Measurements from ENCODE around the gene HOXB2. TPM values are rescaled to one million over a fixed set of nuclear protein-coding genes. Genes with fewer than 3 reads are reported as not detected.
"Not testable (repeated sequence)": the region's sequence is repeated elsewhere in the genome, so short reads cannot be mapped to it uniquely, and the experiment has no call there.

Gene HOXB2
- polyA plus RNA-seq, 1 donor from 2014 or later: not detected

DNA sequence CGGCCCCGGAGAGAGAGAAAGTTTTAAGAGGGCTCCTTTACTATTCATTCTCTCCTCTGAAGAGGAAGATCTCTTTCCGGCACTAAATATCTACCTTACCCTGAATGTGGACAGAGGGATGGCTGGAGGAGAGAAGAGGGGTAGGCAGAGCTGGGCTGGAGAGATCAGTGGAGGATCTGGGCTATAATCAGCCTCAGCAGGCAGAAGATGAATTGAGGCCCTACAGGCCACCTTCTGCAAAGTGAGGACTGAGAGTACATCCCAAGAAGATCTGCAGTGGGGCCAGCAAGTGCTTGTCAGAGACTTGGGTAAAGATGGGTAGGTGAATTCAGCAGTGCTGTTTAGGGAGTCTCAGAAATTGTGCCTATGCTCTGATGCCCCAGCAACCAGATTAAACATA lies 7.6 kb downstream of the HOXB2 start:
- H3K36me3 ChIP-seq (ENCODE audit: insufficient read depth, low read length): no peaks in the 10 kb centered on the region
- no peak overlapping the region for H2AFZ ChIP-seq (ENCODE audit: low read depth, low read length)
- H3K9ac ChIP-seq (ENCODE audit: low read length): no peak overlapping the region
- no peaks in the 10 kb centered on the region for H3K9me3 ChIP-seq (ENCODE audit: low read length)
- H4K20me1 ChIP-seq (ENCODE audit: insufficient read depth): no peaks in the 10 kb centered on the region
- no peak overlapping the region for H3K4me2 ChIP-seq (ENCODE audit: low read length)
- no peak overlapping the region for H3K4me3 ChIP-seq (ENCODE audit: low read length)
- no peaks in the 10 kb centered on the region for H3K79me2 ChIP-seq (replicated peaks; ENCODE audit: insufficient read depth, low read length)
- TF ChIP-seq, protein P1, sequence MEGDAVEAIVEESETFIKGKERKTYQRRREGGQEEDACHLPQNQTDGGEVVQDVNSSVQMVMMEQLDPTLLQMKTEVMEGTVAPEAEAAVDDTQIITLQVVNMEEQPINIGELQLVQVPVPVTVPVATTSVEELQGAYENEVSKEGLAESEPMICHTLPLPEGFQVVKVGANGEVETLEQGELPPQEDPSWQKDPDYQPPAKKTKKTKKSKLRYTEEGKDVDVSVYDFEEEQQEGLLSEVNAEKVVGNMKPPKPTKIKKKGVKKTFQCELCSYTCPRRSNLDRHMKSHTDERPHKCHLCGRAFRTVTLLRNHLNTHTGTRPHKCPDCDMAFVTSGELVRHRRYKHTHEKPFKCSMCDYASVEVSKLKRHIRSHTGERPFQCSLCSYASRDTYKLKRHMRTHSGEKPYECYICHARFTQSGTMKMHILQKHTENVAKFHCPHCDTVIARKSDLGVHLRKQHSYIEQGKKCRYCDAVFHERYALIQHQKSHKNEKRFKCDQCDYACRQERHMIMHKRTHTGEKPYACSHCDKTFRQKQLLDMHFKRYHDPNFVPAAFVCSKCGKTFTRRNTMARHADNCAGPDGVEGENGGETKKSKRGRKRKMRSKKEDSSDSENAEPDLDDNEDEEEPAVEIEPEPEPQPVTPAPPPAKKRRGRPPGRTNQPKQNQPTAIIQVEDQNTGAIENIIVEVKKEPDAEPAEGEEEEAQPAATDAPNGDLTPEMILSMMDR (IDR thresholded peaks at IDR 0.05; ENCODE audit: poor library complexity, severe bottlenecking): no peak
- TF ChIP-seq EZH2 (IDR thresholded peaks at IDR 0.05; ENCODE audit: borderline replicate concordance, insufficient read depth, low read length, poor library complexity, severe bottlenecking) (no peak), TAF1 (IDR thresholded peaks at IDR 0.05; ENCODE audit: low read depth) (no peak), POLR2AphosphoS5 (IDR thresholded peaks at IDR 0.05) (no peak), MXI1 (conservative IDR thresholded peaks at IDR 0.05; ENCODE audit: poor library complexity, severe bottlenecking) (no peak), RAD21 (conservative IDR thresholded peaks at IDR 0.05) (no peak), SMC3 (conservative IDR thresholded peaks at IDR 0.05; ENCODE audit: poor library complexity) (no peak), EP300 (conservative IDR thresholded peaks at IDR 0.05; ENCODE audit: poor library complexity, severe bottlenecking) (no peak)
- TF ChIP-seq, protein P2, sequence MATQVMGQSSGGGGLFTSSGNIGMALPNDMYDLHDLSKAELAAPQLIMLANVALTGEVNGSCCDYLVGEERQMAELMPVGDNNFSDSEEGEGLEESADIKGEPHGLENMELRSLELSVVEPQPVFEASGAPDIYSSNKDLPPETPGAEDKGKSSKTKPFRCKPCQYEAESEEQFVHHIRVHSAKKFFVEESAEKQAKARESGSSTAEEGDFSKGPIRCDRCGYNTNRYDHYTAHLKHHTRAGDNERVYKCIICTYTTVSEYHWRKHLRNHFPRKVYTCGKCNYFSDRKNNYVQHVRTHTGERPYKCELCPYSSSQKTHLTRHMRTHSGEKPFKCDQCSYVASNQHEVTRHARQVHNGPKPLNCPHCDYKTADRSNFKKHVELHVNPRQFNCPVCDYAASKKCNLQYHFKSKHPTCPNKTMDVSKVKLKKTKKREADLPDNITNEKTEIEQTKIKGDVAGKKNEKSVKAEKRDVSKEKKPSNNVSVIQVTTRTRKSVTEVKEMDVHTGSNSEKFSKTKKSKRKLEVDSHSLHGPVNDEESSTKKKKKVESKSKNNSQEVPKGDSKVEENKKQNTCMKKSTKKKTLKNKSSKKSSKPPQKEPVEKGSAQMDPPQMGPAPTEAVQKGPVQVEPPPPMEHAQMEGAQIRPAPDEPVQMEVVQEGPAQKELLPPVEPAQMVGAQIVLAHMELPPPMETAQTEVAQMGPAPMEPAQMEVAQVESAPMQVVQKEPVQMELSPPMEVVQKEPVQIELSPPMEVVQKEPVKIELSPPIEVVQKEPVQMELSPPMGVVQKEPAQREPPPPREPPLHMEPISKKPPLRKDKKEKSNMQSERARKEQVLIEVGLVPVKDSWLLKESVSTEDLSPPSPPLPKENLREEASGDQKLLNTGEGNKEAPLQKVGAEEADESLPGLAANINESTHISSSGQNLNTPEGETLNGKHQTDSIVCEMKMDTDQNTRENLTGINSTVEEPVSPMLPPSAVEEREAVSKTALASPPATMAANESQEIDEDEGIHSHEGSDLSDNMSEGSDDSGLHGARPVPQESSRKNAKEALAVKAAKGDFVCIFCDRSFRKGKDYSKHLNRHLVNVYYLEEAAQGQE (IDR thresholded peaks at IDR 0.05; ENCODE audit: borderline replicate concordance): no peak
- H3K27me3 ChIP-seq (ENCODE audit: insufficient read depth, low read depth, low read length): peaks cover 87% of the 10 kb centered on the region
- no peaks in the 10 kb centered on the region for H3F3A ChIP-seq (ENCODE audit: insufficient read depth, low read length, poor library complexity, severe bottlenecking)
- no peaks in the 10 kb centered on the region for H3K9me2 ChIP-seq (ENCODE audit: insufficient read depth, low read length)
- no peak overlapping the region for H3K27ac ChIP-seq (ENCODE audit: low read length)

DNA sequence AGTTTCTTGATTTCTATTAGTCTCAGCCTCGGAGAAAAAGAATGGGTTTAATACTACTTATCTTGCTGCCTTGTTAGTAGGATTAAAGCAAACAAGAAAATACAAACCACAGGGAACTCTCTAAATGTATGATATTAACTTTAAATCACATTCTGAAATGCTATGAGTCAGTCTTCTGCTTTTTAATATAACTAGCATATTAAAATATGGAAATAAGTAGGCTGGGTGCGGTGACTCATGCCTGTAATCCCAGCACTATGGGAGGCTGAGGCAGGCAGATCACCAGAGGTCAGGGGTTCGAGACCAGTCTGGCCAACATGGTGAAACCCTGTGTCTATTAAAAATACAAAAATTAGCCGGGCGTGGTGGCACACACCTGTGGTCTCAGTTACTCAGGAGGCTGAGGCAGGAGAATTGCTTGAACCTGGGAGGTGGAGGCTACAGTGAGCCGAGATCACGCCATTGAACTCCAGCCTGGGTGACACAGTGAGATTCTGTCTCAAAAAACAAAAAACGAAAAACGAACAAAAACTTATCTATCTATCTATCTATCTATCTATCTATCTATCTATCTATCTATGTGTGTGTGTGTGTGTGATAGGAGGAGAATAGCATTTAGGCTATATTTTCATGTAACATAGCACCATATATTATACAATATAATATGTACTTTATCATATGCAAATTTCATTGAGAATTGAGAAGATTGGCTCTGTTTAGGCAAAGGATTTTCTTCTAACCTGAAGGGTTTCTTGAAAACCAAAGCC lies 8.9 kb downstream of the HOXB2 start:
- peaks cover 87% of the 10 kb centered on the region for H3K27me3 ChIP-seq (ENCODE audit: insufficient read depth, low read depth, low read length)
- H3K27ac ChIP-seq (ENCODE audit: low read length); H3K9me2 ChIP-seq (ENCODE audit: insufficient read depth, low read length); H3K4me3 ChIP-seq (ENCODE audit: low read length); H3K9me3 ChIP-seq (ENCODE audit: low read length); H3K79me2 ChIP-seq (replicated peaks; ENCODE audit: insufficient read depth, low read length); H3K36me3 ChIP-seq (ENCODE audit: insufficient read depth, low read length); H3K9ac ChIP-seq (ENCODE audit: low read length); H3F3A ChIP-seq (ENCODE audit: insufficient read depth, low read length, poor library complexity, severe bottlenecking); H2AFZ ChIP-seq (ENCODE audit: low read depth, low read length); H4K20me1 ChIP-seq (ENCODE audit: insufficient read depth); H3K4me2 ChIP-seq (ENCODE audit: low read length): not testable (repeated sequence)
